T-helper 1 cell treated with Interleukin-12 subunit alpha and Interleukin-12 subunit beta and Interleukin-4 antibody, amounts not matched to agents 30 μg/mL and 1 μg/mL, for 36 hours (primary cell): Measurements from ENCODE around the gene HES6.

Experiments
- H3K27ac Mint-ChIP-seq: one replicate; pipeline ENCODE4 v1.8.0; 2021; ENCODE audit warnings: mild to moderate bottlenecking, mixed read lengths
- H3K27me3 Mint-ChIP-seq: one replicate; pipeline ENCODE4 v1.8.0; 2021; ENCODE audit warnings: low read depth, mixed read lengths
- H3K36me3 Mint-ChIP-seq: one replicate; pipeline ENCODE4 v1.8.0; 2021; ENCODE audit warnings: low read depth, mixed read lengths
- H3K4me1 Mint-ChIP-seq: one replicate; pipeline ENCODE4 v1.8.0; 2021; ENCODE audit warnings: low read depth, mixed read lengths
- H3K4me3 Mint-ChIP-seq: one replicate; pipeline ENCODE4 v1.8.0; 2021; ENCODE audit warnings: mild to moderate bottlenecking, moderate library complexity, mixed read lengths
- H3K9me3 Mint-ChIP-seq: one replicate; pipeline ENCODE4 v1.8.0; 2021; ENCODE audit warnings: mixed read lengths

Gene HES6

GRCh38 chr2:238238311-238238765, 1.5 kb downstream of the HES6 start:
- Mint-ChIP-seq H3K4me3 (peak overlapping the region; percentile 60), H3K36me3 (no peaks in the 10 kb centered on the region), H3K9me3 (no peaks in the 10 kb centered on the region), H3K27me3 (peaks cover 62% of the 10 kb centered on the region), H3K27ac (no peak overlapping the region), H3K4me1 (peaks cover 3% of the 10 kb centered on the region)

GRCh38 chr2:238237431-238238135, 2.3 kb downstream of the HES6 start:
- H3K36me3 Mint-ChIP-seq, result no peaks in the 10 kb centered on the region
- H3K27ac Mint-ChIP-seq, result no peak overlapping the region
- H3K4me1 Mint-ChIP-seq, result peaks cover 3% of the 10 kb centered on the region
- no peaks in the 10 kb centered on the region for H3K9me3 Mint-ChIP-seq
- peaks cover 69% of the 10 kb centered on the region for H3K27me3 Mint-ChIP-seq
- H3K4me3 Mint-ChIP-seq, result no peak overlapping the region

- Mint-ChIP-seq H3K9me3 (no peaks in the 10 kb centered on the region), H3K4me1 (peaks cover 5% of the 10 kb centered on the region), H3K36me3 (no peaks in the 10 kb centered on the region), H3K27me3 (peaks cover 69% of the 10 kb centered on the region), H3K27ac (no peak overlapping the region), H3K4me3 (no peak overlapping the region)
Measured at GRCh38 chr2:238236571-238236970, 3.3 kb downstream of the HES6 start.

- Mint-ChIP-seq H3K27me3 (peaks cover 67% of the 10 kb centered on the region), H3K4me1 (peaks cover 8% of the 10 kb centered on the region), H3K27ac (no peak overlapping the region), H3K9me3 (no peaks in the 10 kb centered on the region), H3K4me3 (no peak overlapping the region), H3K36me3 (no peaks in the 10 kb centered on the region)
Measured at GRCh38 chr2:238235856-238236255, 4.0 kb downstream of the HES6 start.

GRCh38 chr2:238235331-238235732, 4.5 kb downstream of the HES6 start:
- Mint-ChIP-seq H3K4me1 (peaks cover 12% of the 10 kb centered on the region), H3K9me3 (no peaks in the 10 kb centered on the region), H3K27me3 (peaks cover 70% of the 10 kb centered on the region), H3K27ac (no peak overlapping the region), H3K36me3 (no peaks in the 10 kb centered on the region), H3K4me3 (peak overlapping the region; percentile 57)

- Mint-ChIP-seq H3K27ac (no peak overlapping the region), H3K9me3 (no peaks in the 10 kb centered on the region), H3K4me3 (peak overlapping the region; percentile 23), H3K4me1 (peaks cover 11% of the 10 kb centered on the region), H3K27me3 (peaks cover 79% of the 10 kb centered on the region), H3K36me3 (no peaks in the 10 kb centered on the region)
Measured at GRCh38 chr2:238233625-238234024, 6.2 kb downstream of the HES6 start.

GRCh38 chr2:238231809-238232208, 8.0 kb downstream of the HES6 start:
- Mint-ChIP-seq H3K36me3 (no peaks in the 10 kb centered on the region), H3K4me3 (peak overlapping the region; percentile 82), H3K27me3 (peaks cover 67% of the 10 kb centered on the region), H3K27ac (no peak overlapping the region), H3K9me3 (no peaks in the 10 kb centered on the region), H3K4me1 (peaks cover 11% of the 10 kb centered on the region)

- Mint-ChIP-seq H3K4me1 (peaks cover 11% of the 10 kb centered on the region), H3K9me3 (no peaks in the 10 kb centered on the region), H3K27me3 (peaks cover 62% of the 10 kb centered on the region), H3K4me3 (peak overlapping the region; percentile 82), H3K27ac (no peak overlapping the region), H3K36me3 (no peaks in the 10 kb centered on the region)
Measured at GRCh38 chr2:238231251-238231793, 8.5 kb downstream of the HES6 start.

- Mint-ChIP-seq H3K4me3 (peak overlapping the region; percentile 54), H3K36me3 (no peaks in the 10 kb centered on the region), H3K27ac (no peak overlapping the region), H3K9me3 (no peaks in the 10 kb centered on the region), H3K4me1 (peaks cover 11% of the 10 kb centered on the region), H3K27me3 (peaks cover 56% of the 10 kb centered on the region)
Measured at GRCh38 chr2:238230699-238231098, 9.1 kb downstream of the HES6 start.

GRCh38 chr2:238228700-238229099, 11.1 kb downstream of the HES6 start:
- no peak overlapping the region for H3K27ac Mint-ChIP-seq
- peaks cover 9% of the 10 kb centered on the region for H3K4me1 Mint-ChIP-seq
- H3K9me3 Mint-ChIP-seq, result no peaks in the 10 kb centered on the region
- H3K4me3 Mint-ChIP-seq, result no peak overlapping the region
- no peaks in the 10 kb centered on the region for H3K36me3 Mint-ChIP-seq
- peaks cover 44% of the 10 kb centered on the region for H3K27me3 Mint-ChIP-seq

GRCh38 chr2:238227587-238228032, 12.2 kb downstream of the HES6 start:
- H3K4me1 Mint-ChIP-seq, result peaks cover 9% of the 10 kb centered on the region
- H3K27me3 Mint-ChIP-seq, result peaks cover 34% of the 10 kb centered on the region
- H3K9me3 Mint-ChIP-seq, result no peaks in the 10 kb centered on the region
- H3K4me3 Mint-ChIP-seq, result no peak overlapping the region
- no peaks in the 10 kb centered on the region for H3K36me3 Mint-ChIP-seq
- H3K27ac Mint-ChIP-seq, result no peak overlapping the region

GRCh38 chr2:238226698-238227586, 12.9 kb downstream of the HES6 start:
- Mint-ChIP-seq H3K27ac (no peak overlapping the region), H3K27me3 (peaks cover 28% of the 10 kb centered on the region)

GRCh38 chr2:238225911-238226697, 13.7 kb downstream of the HES6 start:
- Mint-ChIP-seq H3K27ac (no peak overlapping the region), H3K4me1 (peaks cover 5% of the 10 kb centered on the region), H3K36me3 (no peaks in the 10 kb centered on the region), H3K9me3 (no peaks in the 10 kb centered on the region), H3K4me3 (no peak overlapping the region), H3K27me3 (peaks cover 21% of the 10 kb centered on the region)

More at GRCh38 chr2:238226698-238227586, 12.9 kb downstream of the HES6 start:
- no peak overlapping the region for H3K4me3 Mint-ChIP-seq
- H3K36me3 Mint-ChIP-seq, result no peaks in the 10 kb centered on the region
- H3K4me1 Mint-ChIP-seq, result peaks cover 9% of the 10 kb centered on the region
- H3K9me3 Mint-ChIP-seq, result no peaks in the 10 kb centered on the region

- Mint-ChIP-seq H3K4me1 (no peaks in the 10 kb centered on the region), H3K9me3 (no peaks in the 10 kb centered on the region)
Measured at GRCh38 chr2:238225121-238225520, 14.7 kb downstream of the HES6 start.

More at GRCh38 chr2:238225121-238225520, 14.7 kb downstream of the HES6 start:
- Mint-ChIP-seq H3K36me3 (no peaks in the 10 kb centered on the region), H3K27ac (no peak overlapping the region), H3K27me3 (peaks cover 15% of the 10 kb centered on the region), H3K4me3 (no peak overlapping the region)
